HG03565 (cell line): ENCODE data around the gene PEG3.

Experiments
- ATAC-seq: cut with Tn5 transposase; IDR thresholded peaks from one replicate; pipeline ENCODE4 v1.9.1; 2021; ENCODE audit warnings: mild to moderate bottlenecking, moderate library complexity; ENCODE audit not compliant: unreplicated experiment

Gene PEG3

GRCh38 chr19:56811480-56811879, 29.0 kb downstream of the PEG3 start:
- no peak for ATAC-seq

- no peak for ATAC-seq
These were observed 30.3 kb downstream of the PEG3 start for GRCh38 chr19:56810260-56810659.

GRCh38 chr19:56808717-56809392, 31.7 kb downstream of the PEG3 start:
- ATAC-seq = no peak

- no peak for ATAC-seq
These were observed 33.9 kb downstream of the PEG3 start for GRCh38 chr19:56806639-56807038.
